OCI-LY7 (cell line): Measurements from ENCODE around the gene GALNT12.

Source experiments
- CTCF ChIP-seq: fragments of 200-600 bp; sonication (generic); conservative IDR thresholded peaks from 2 replicates; pipeline ENCODE4 v1.5.1; 2014; ENCODE audit warnings: mild to moderate bottlenecking, antibody characterized with exemption, low read length, moderate library complexity, mixed read lengths
- EZH2phosphoT487 ChIP-seq: fragments of 200-600 bp; sonication (generic); IDR thresholded peaks from 2 replicates; pipeline ENCODE4 v1.6.1; 2018; ENCODE audit warnings: low read depth, borderline replicate concordance, mild to moderate bottlenecking, mixed run types, antibody characterized with exemption, low read length, moderate library complexity, mixed read lengths

- TF ChIP-seq CTCF, result no peak
- no peak for TF ChIP-seq EZH2phosphoT487
Observed at GRCh38 chr9:98795970-98796363, 11.5 kb upstream of the GALNT12 start.
